Fibroblast of lung (primary cell): ENCODE data around the gene HERC3. TPM values are rescaled to one million over a fixed set of nuclear protein-coding genes. Genes with fewer than 3 reads are reported as not detected.
A peak's percentile ranks its signal among the peaks of the same experiment; 100 is the strongest.

Source experiments
- DNase-seq, 2 donors: peaks; one replicate each; pipeline versions ENCODE4 v3.0.0 to v3.0.0-alpha.2; 2010; ENCODE audit warnings: low read depth in 2 of 2
- H2AFZ ChIP-seq: 2 replicates; pipeline ENCODE4 v1.5.1; 2012; ENCODE audit warnings: low read length, control low read depth, inconsistent platforms
- H3K27ac ChIP-seq: 2 replicates; pipeline ENCODE4 v1.5.1; 2011; ENCODE audit warnings: low read length, control low read depth; ENCODE audit not compliant: insufficient read depth
- H3K27me3 ChIP-seq: 2 replicates; pipeline ENCODE4 v1.5.1; 2011; ENCODE audit warnings: mild to moderate bottlenecking, low read length; ENCODE audit not compliant: control insufficient read depth, insufficient read depth
- H3K36me3 ChIP-seq: 2 replicates; pipeline ENCODE4 v1.5.1; 2011; ENCODE audit warnings: low read length; ENCODE audit not compliant: control insufficient read depth, insufficient read depth
- H3K4me1 ChIP-seq: 2 replicates; pipeline ENCODE4 v1.5.1; 2011; ENCODE audit warnings: low read length; ENCODE audit not compliant: control insufficient read depth, insufficient read depth; ENCODE audit errors: extremely low read depth
- H3K4me2 ChIP-seq: 2 replicates; pipeline ENCODE4 v1.5.1; 2011; ENCODE audit warnings: low read length, control low read depth; ENCODE audit not compliant: insufficient read depth; ENCODE audit errors: extremely low read depth
- H3K4me3 ChIP-seq, 4 experiments: fragments of 200-600 bp in 1 of 4; sonication (generic) in 1 of 4; replicated peaks in 1 of 4; 2 replicates each; pipeline ENCODE4 v1.5.1; 2011 to 2016; ENCODE audit warnings: low read length in 4 of 4, low read depth in 3 of 4, mild to moderate bottlenecking in 3 of 4, control low read depth in 2 of 4, inconsistent platforms in 1 of 4, mixed read lengths in 1 of 4; ENCODE audit not compliant: insufficient read depth in 1 of 4; ENCODE audit errors: control extremely low read depth in 1 of 4
- H3K79me2 ChIP-seq: 2 replicates; pipeline ENCODE4 v1.5.1; 2012; ENCODE audit warnings: mild to moderate bottlenecking, low read length, inconsistent platforms; ENCODE audit not compliant: control insufficient read depth, insufficient read depth
- H3K9ac ChIP-seq: 2 replicates; pipeline ENCODE4 v1.5.1; 2011; ENCODE audit warnings: mild to moderate bottlenecking, low read length, control low read depth; ENCODE audit not compliant: insufficient read depth
- H3K9me3 ChIP-seq: 2 replicates; pipeline ENCODE4 v1.5.1; 2012; ENCODE audit warnings: low read depth, low read length; ENCODE audit not compliant: control insufficient read depth, insufficient read depth
- H4K20me1 ChIP-seq: 2 replicates; pipeline ENCODE4 v1.5.1; 2011; ENCODE audit warnings: low read length; ENCODE audit not compliant: control insufficient read depth, insufficient read depth; ENCODE audit errors: extremely low read depth
- EZH2 ChIP-seq: IDR thresholded peaks from 2 replicates; pipeline ENCODE4 v1.5.1; 2012; ENCODE audit warnings: low read length, control low read depth, mild to moderate bottlenecking; ENCODE audit errors: missing control alignments
- polyA plus RNA-seq, 2 donors: library from polyadenylated mRNA; depleted of rRNA in 1 of 2; stranded (reverse) in 1 of 2; unstranded in 1 of 2; fragments of >200 nt; gene quantifications; 2 replicates each; pipeline ENCODE4 v1.2.1, GENCODE V29; 2011 to 2012; ENCODE audit warnings: missing spikeins in 1 of 2
- total RNA-seq: library from RNA; depleted of rRNA; stranded (reverse); fragments of >200 nt; gene quantifications from 2 replicates; pipeline ENCODE4 v1.2.1, GENCODE V29; 2014
- TF ChIP-seq, protein P1 (sequence below), 2 donors: IDR thresholded peaks in 1 of 2; conservative IDR thresholded peaks in 1 of 2; 1 replicate in 1 of 2; 2 replicates in 1 of 2; pipeline ENCODE4 v1.5.1; 2011 to 2012; ENCODE audit warnings: low read length in 2 of 2, control low read depth in 1 of 2, inconsistent platforms in 1 of 2, low read depth in 1 of 2, mild to moderate bottlenecking in 1 of 2

The HERC3 gene
- total and polyA plus RNA-seq, 2 donors (not counting 1 experiment from before 2014, with no cell fraction given): 24.5 to 27.6 TPM

GRCh38 chr4:88660446-88661294, 68.4 kb downstream of the HERC3 start:
- Histone ChIP-seq H3K27me3 (no peaks in the 10 kb centered on the region), H3K4me3 (no peak overlapping the region), H3K4me1 (peaks cover 28% of the 10 kb centered on the region), H3K4me2 (no peak overlapping the region), H3K36me3 (no peaks in the 10 kb centered on the region), H3K9me3 (no peaks in the 10 kb centered on the region), H3K79me2 (no peaks in the 10 kb centered on the region), H3K27ac (peak overlapping the region; percentile 56), H3K9ac (no peak overlapping the region), H2AFZ (no peak overlapping the region), H4K20me1 (no peaks in the 10 kb centered on the region)
- no peak for TF ChIP-seq EZH2
- TF ChIP-seq, protein P1, sequence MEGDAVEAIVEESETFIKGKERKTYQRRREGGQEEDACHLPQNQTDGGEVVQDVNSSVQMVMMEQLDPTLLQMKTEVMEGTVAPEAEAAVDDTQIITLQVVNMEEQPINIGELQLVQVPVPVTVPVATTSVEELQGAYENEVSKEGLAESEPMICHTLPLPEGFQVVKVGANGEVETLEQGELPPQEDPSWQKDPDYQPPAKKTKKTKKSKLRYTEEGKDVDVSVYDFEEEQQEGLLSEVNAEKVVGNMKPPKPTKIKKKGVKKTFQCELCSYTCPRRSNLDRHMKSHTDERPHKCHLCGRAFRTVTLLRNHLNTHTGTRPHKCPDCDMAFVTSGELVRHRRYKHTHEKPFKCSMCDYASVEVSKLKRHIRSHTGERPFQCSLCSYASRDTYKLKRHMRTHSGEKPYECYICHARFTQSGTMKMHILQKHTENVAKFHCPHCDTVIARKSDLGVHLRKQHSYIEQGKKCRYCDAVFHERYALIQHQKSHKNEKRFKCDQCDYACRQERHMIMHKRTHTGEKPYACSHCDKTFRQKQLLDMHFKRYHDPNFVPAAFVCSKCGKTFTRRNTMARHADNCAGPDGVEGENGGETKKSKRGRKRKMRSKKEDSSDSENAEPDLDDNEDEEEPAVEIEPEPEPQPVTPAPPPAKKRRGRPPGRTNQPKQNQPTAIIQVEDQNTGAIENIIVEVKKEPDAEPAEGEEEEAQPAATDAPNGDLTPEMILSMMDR (conservative IDR thresholded peaks at IDR 0.05 in 1 of 2, IDR thresholded peaks at IDR 0.05 in 1 of 2; ENCODE audit: low read depth in 1 of 2, low read length in 2 of 2): no peak
- DNase-seq: peak; percentile 52 to 58

- H3K9me3 ChIP-seq: no peaks in the 10 kb centered on the region
- H2AFZ ChIP-seq: no peak overlapping the region
- TF ChIP-seq EZH2: no peak
- TF ChIP-seq, protein P1 (conservative IDR thresholded peaks at IDR 0.05 in 1 of 2, IDR thresholded peaks at IDR 0.05 in 1 of 2; ENCODE audit: low read depth in 1 of 2, low read length in 2 of 2): no peak
- no peaks in the 10 kb centered on the region for H3K79me2 ChIP-seq
- H3K4me3 ChIP-seq: no peak overlapping the region
- no peaks in the 10 kb centered on the region for H4K20me1 ChIP-seq
- peak overlapping the region; percentile 57 for H3K27ac ChIP-seq
- H3K9ac ChIP-seq: no peak overlapping the region
- H3K27me3 ChIP-seq: no peaks in the 10 kb centered on the region
- DNase-seq: peak; percentile 84 to 86
- peaks cover 28% of the 10 kb centered on the region for H3K4me1 ChIP-seq
- no peaks in the 10 kb centered on the region for H3K36me3 ChIP-seq
- peak overlapping the region; percentile 66 for H3K4me2 ChIP-seq
Measured at GRCh38 chr4:88661739-88662138, 69.5 kb downstream of the HERC3 start.

DNA sequence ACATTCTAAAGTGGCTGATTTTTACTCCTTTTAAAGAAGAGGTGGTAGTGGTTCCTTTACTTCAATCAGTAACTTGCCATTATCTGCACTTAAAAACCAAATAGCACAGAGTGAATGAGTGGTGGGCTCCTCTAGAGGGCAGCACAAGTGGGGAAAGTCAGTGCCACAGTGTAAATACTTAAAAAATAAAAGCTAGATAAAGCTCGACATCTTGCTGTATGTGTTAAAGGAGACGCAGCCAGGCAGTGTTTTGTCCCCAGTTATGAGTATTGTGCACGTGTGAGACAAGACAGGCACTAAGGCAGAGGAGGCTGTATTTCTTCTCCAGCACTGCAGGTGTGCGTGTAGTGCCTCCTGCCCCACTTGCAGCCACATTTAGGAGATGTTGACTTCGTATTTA, 80.7 kb downstream of the HERC3 start:
- no peaks in the 10 kb centered on the region for H4K20me1 ChIP-seq
- no peaks in the 10 kb centered on the region for H3K36me3 ChIP-seq
- no peaks in the 10 kb centered on the region for H3K27me3 ChIP-seq
- H3K4me1 ChIP-seq: peaks cover 4% of the 10 kb centered on the region
- TF ChIP-seq, protein P1 (conservative IDR thresholded peaks at IDR 0.05 in 1 of 2, IDR thresholded peaks at IDR 0.05 in 1 of 2; ENCODE audit: low read depth in 1 of 2, low read length in 2 of 2): peak; percentile 53 to 85
- TF ChIP-seq EZH2: no peak
- H2AFZ ChIP-seq: no peak overlapping the region
- H3K4me3 ChIP-seq: no peak overlapping the region
- no peaks in the 10 kb centered on the region for H3K79me2 ChIP-seq
- H3K9me3 ChIP-seq: no peaks in the 10 kb centered on the region
- DNase-seq: peak; percentile 30 to 65
- no peak overlapping the region for H3K27ac ChIP-seq
- H3K4me2 ChIP-seq: no peak overlapping the region
- H3K9ac ChIP-seq: no peak overlapping the region
